ENCODE results near the gene JAK3. TPM values are rescaled to one million over a fixed set of nuclear protein-coding genes. Genes with fewer than 3 reads are reported as not detected.
"Not testable (repeated sequence)": the region's sequence is repeated elsewhere in the genome, so short reads cannot be mapped to it uniquely, and the experiment has no call there.

JAK3 gene
- total RNA-seq, 2 donors from 2014 or later, result 1.5 to 10.1 TPM

- intact Hi-C loops (cut with DNase I), result no loop called here
- no peak for DNase-seq (ENCODE audit: low spot score)
- no peaks in the 10 kb centered on the region for H3K36me3 ChIP-seq
- no peak overlapping the region for H3K4me3 ChIP-seq
- 90% methylated on average over 4 of the region's 4 CpGs for WGBS
- H3K4me1 ChIP-seq (replicated peaks), result no peaks in the 10 kb centered on the region
- no peaks in the 10 kb centered on the region for H3K9me3 ChIP-seq
- H3K27ac ChIP-seq, result no peak overlapping the region
- TF ChIP-seq POLR2AphosphoS5 (IDR thresholded peaks at IDR 0.05) (no peak), CTCF (IDR thresholded peaks at IDR 0.05) (no peak), POLR2A (IDR thresholded peaks at IDR 0.05) (no peak)
- H3K27me3 ChIP-seq (replicated peaks; ENCODE audit: insufficient read depth), result no peaks in the 10 kb centered on the region
Observed at GRCh38 chr19:17805427-17805826, 42.4 kb downstream of the JAK3 start.

- TF ChIP-seq POLR2A (IDR thresholded peaks at IDR 0.05) (no peak), CTCF (IDR thresholded peaks at IDR 0.05) (no peak), POLR2AphosphoS5 (IDR thresholded peaks at IDR 0.05) (no peak)
- H3K27me3 ChIP-seq (replicated peaks; ENCODE audit: insufficient read depth), result no peaks in the 10 kb centered on the region
- no peak overlapping the region for H3K4me3 ChIP-seq
- WGBS, result 47% methylated on average over 14 of the region's 14 CpGs
- no peaks in the 10 kb centered on the region for H3K4me1 ChIP-seq (replicated peaks)
- H3K36me3 ChIP-seq, result no peaks in the 10 kb centered on the region
- intact Hi-C loops (cut with DNase I), result no loop called here
- DNase-seq (ENCODE audit: low spot score), result no peak
- no peaks in the 10 kb centered on the region for H3K9me3 ChIP-seq
- H3K27ac ChIP-seq, result no peak overlapping the region
Observed at GRCh38 chr19:17803264-17803896, 44.4 kb downstream of the JAK3 start.

- Histone ChIP-seq H3K9me3 (no peaks in the 10 kb centered on the region), H3K27me3 (replicated peaks; ENCODE audit: insufficient read depth) (no peaks in the 10 kb centered on the region), H3K27ac (no peak overlapping the region), H3K4me1 (replicated peaks) (no peaks in the 10 kb centered on the region), H3K4me3 (no peak overlapping the region), H3K36me3 (no peaks in the 10 kb centered on the region)
- no peak for TF ChIP-seq CTCF (IDR thresholded peaks at IDR 0.05)
- no peak for TF ChIP-seq POLR2A (IDR thresholded peaks at IDR 0.05)
- TF ChIP-seq POLR2AphosphoS5 (IDR thresholded peaks at IDR 0.05), result no peak
- intact Hi-C loops (cut with DNase I), result no loop called here
- no peak for DNase-seq (ENCODE audit: low spot score)
- 56% methylated on average over 12 of the region's 12 CpGs for WGBS
Observed at GRCh38 chr19:17802137-17802858, 45.5 kb downstream of the JAK3 start.

- H3K27ac ChIP-seq; H3K4me1 ChIP-seq (replicated peaks); DNase-seq (ENCODE audit: low spot score); intact Hi-C loops (cut with DNase I); H3K4me3 ChIP-seq; H3K36me3 ChIP-seq; H3K9me3 ChIP-seq; H3K27me3 ChIP-seq (replicated peaks; ENCODE audit: insufficient read depth): not testable (repeated sequence)
- WGBS, result 91% methylated on average over 3 of the region's 3 CpGs
Observed at GRCh38 chr19:17798599-17798998, 49.2 kb downstream of the JAK3 start.

GRCh38 chr19:17797424-17798201, 50.2 kb downstream of the JAK3 start:
- 51% methylated on average over 11 of the region's 11 CpGs for WGBS
- DNase-seq (ENCODE audit: low spot score), result peak; percentile 47
- Histone ChIP-seq H3K4me1 (replicated peaks) (no peaks in the 10 kb centered on the region), H3K4me3 (no peak overlapping the region), H3K36me3 (no peaks in the 10 kb centered on the region), H3K27me3 (replicated peaks; ENCODE audit: insufficient read depth) (no peaks in the 10 kb centered on the region), H3K9me3 (no peaks in the 10 kb centered on the region), H3K27ac (peak overlapping the region in 1 of 2 donors; percentile 65)
- TF ChIP-seq POLR2A (IDR thresholded peaks at IDR 0.05) (no peak), CTCF (IDR thresholded peaks at IDR 0.05) (no peak), POLR2AphosphoS5 (IDR thresholded peaks at IDR 0.05) (peak; percentile 59)
- intact Hi-C loops (cut with DNase I), result no loop called here
